ENCODE measurements around the gene TICAM2.

GRCh38 chr5:115583474-115583873 is 18.8 kb downstream of the TICAM2 start:
- TF ChIP-seq CTCF (IDR thresholded peaks at IDR 0.05) (no peak), POLR2A (IDR thresholded peaks at IDR 0.05) (no peak), POLR2AphosphoS5 (IDR thresholded peaks at IDR 0.05) (no peak)

Data from breast epithelium (tissue), 3 donors.